Thyroid gland (tissue), 4 donors: ENCODE results near the gene PTPRN2.

Experiments
- POLR2A ChIP-seq, 2 donors: fragments of 450-650 bp; IDR thresholded peaks; one replicate each; pipeline ENCODE4 v1.6.1; 2017; ENCODE audit warnings: antibody characterized with exemption in 2 of 2, mild to moderate bottlenecking in 2 of 2, moderate library complexity in 1 of 2
- TF ChIP-seq, protein P1 (sequence below), 6 experiments: fragments of 200-600 bp in 3 of 6; fragments of 450-650 bp in 3 of 6; sonication (generic) in 3 of 6; IDR thresholded peaks; one replicate each; pipeline ENCODE4 v1.5.1; 2016 to 2019; ENCODE audit warnings: antibody characterized with exemption in 6 of 6, mild to moderate bottlenecking in 2 of 6, inconsistent platforms in 1 of 6, moderate library complexity in 1 of 6

DNA sequence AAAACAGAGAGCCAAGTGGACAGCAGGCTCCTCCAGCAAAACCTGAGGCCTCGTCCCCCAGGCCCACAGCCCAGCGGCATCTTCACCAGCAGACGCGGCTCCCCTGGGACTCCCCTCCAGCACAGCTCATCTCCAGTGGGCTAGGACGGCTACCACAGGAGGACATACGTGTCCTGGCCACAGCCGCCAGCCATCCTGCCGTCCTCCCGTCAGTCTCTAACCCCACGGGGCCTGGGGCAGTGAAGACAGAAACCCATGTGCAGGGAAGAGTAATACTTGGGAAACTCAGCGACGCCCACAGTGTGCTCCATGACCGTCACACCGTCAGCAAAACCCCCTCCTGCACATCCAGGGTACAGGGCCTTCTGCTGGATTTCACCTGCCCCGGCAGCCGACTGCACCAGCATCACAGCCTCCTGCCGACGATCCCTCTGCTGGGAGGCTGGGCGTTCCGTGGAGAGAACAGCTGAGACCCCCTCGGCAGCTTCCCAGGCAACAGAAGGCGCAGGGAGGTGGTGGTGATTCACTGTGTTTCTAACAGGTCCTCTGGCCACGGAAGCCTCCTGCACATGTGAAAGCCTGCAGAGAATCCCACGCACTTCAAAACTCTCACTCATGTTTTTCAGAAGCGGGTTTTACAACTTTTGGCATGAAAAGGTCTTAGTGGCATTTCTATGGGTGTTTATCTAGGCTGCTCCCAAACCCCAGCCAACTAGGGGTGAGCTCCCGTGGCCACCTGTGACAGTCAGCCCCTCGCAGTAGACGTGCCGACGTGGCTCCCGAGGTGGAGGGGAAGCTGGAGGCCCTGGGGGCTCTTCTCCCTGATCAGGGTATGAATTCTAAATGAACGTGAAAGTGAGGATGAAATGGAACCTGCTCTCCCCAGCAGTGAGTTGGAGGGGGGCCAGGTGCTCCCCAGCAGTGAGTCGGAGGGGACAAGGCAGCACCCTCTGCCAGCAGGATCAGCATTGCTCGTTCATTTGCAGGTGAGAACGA, 513.5 kb downstream of the PTPRN2 start:
- TF ChIP-seq, protein P1, sequence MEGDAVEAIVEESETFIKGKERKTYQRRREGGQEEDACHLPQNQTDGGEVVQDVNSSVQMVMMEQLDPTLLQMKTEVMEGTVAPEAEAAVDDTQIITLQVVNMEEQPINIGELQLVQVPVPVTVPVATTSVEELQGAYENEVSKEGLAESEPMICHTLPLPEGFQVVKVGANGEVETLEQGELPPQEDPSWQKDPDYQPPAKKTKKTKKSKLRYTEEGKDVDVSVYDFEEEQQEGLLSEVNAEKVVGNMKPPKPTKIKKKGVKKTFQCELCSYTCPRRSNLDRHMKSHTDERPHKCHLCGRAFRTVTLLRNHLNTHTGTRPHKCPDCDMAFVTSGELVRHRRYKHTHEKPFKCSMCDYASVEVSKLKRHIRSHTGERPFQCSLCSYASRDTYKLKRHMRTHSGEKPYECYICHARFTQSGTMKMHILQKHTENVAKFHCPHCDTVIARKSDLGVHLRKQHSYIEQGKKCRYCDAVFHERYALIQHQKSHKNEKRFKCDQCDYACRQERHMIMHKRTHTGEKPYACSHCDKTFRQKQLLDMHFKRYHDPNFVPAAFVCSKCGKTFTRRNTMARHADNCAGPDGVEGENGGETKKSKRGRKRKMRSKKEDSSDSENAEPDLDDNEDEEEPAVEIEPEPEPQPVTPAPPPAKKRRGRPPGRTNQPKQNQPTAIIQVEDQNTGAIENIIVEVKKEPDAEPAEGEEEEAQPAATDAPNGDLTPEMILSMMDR (IDR thresholded peaks at IDR 0.05), result no peak
- no peak for TF ChIP-seq POLR2A (IDR thresholded peaks at IDR 0.05)
